Measurements from ENCODE around the gene ADH6.
"Not testable (repeated sequence)": the region's sequence is repeated elsewhere in the genome, so short reads cannot be mapped to it uniquely, and the experiment has no call there.

The ADH6 gene

GRCh38 chr4:99190336-99190735 lies 28.7 kb downstream of the ADH6 start:
- DNase-seq = no peak
- Histone ChIP-seq H3K27me3 (replicated peaks in 2 of 5; ENCODE audit: control insufficient read depth in 4 of 5, insufficient read depth in 5 of 5, low read length in 4 of 5) (no peaks in the 10 kb centered on the region), H3K9me3 (ENCODE audit: control extremely low read depth in 1 of 5, control insufficient read depth in 4 of 5, insufficient read depth in 2 of 5, low read depth in 1 of 5, low read length in 4 of 5) (peaks cover 0 to 14% (median 0%) of the 10 kb centered on the region in 5 experiments), H3K36me3 (ENCODE audit: control insufficient read depth in 4 of 4, insufficient read depth in 4 of 4, low read length in 3 of 4) (no peaks in the 10 kb centered on the region), H3K27ac (ENCODE audit: insufficient read depth in 1 of 2, low read depth in 1 of 2, low read length in 2 of 2, poor library complexity in 1 of 2, severe bottlenecking in 2 of 2) (no peak overlapping the region), H3K4me1 (ENCODE audit: control extremely low read depth in 1 of 4, control insufficient read depth in 4 of 4, insufficient read depth in 4 of 4, low read length in 3 of 4) (no peaks in the 10 kb centered on the region), H3K4me3 (ENCODE audit: control insufficient read depth in 1 of 7, extremely low read depth in 1 of 7, insufficient read depth in 4 of 7, low read depth in 2 of 7, low read length in 6 of 7) (no peak overlapping the region)
- CTCF ChIA-PET = no interaction called here
- POLR2A ChIA-PET = no interaction called here
- WGBS (ENCODE audit: insufficient coverage) = 40% methylated on average over 1 of the region's 5 CpGs

GRCh38 chr4:99189900-99190299 lies 29.1 kb downstream of the ADH6 start:
- CTCF ChIA-PET, POLR2A ChIA-PET: not testable (repeated sequence)

GRCh38 chr4:99186029-99186428 lies 33.0 kb downstream of the ADH6 start:
- ChIA-PET CTCF (interaction anchor here (0.6 kb wide), 1 partner anchor 26 kb away, joined by 3 read pairs; no protein-coding TSS in a partner anchor), POLR2A (no interaction called here)
- Histone ChIP-seq H3K4me3 (ENCODE audit: control insufficient read depth in 1 of 7, extremely low read depth in 1 of 7, insufficient read depth in 4 of 7, low read depth in 2 of 7, low read length in 6 of 7) (no peak overlapping the region), H3K27ac (ENCODE audit: insufficient read depth in 1 of 2, low read depth in 1 of 2, low read length in 2 of 2, poor library complexity in 1 of 2, severe bottlenecking in 2 of 2) (no peak overlapping the region), H3K36me3 (ENCODE audit: control insufficient read depth in 4 of 4, insufficient read depth in 4 of 4, low read length in 3 of 4) (no peaks in the 10 kb centered on the region), H3K4me1 (ENCODE audit: control extremely low read depth in 1 of 4, control insufficient read depth in 4 of 4, insufficient read depth in 4 of 4, low read length in 3 of 4) (no peaks in the 10 kb centered on the region), H3K9me3 (ENCODE audit: control extremely low read depth in 1 of 5, control insufficient read depth in 4 of 5, insufficient read depth in 2 of 5, low read depth in 1 of 5, low read length in 4 of 5) (peaks cover 0 to 13% (median 1%) of the 10 kb centered on the region in 5 experiments), H3K27me3 (replicated peaks in 2 of 5; ENCODE audit: control insufficient read depth in 4 of 5, insufficient read depth in 5 of 5, low read length in 4 of 5) (no peaks in the 10 kb centered on the region)
- whole genome bisulfite sequencing (ENCODE audit: insufficient coverage) = no CpG with 5 or more reads among the region's 1 CpG
- no peak for DNase-seq

More at GRCh38 chr4:99189900-99190299, 29.1 kb downstream of the ADH6 start:
- not testable (repeated sequence) for H3K4me1 ChIP-seq (ENCODE audit: control extremely low read depth in 1 of 4, control insufficient read depth in 4 of 4, insufficient read depth in 4 of 4, low read length in 3 of 4); H3K27ac ChIP-seq (ENCODE audit: insufficient read depth in 1 of 2, low read depth in 1 of 2, low read length in 2 of 2, poor library complexity in 1 of 2, severe bottlenecking in 2 of 2); H3K4me3 ChIP-seq (ENCODE audit: control insufficient read depth in 1 of 7, extremely low read depth in 1 of 7, insufficient read depth in 4 of 7, low read depth in 2 of 7, low read length in 6 of 7); DNase-seq; H3K27me3 ChIP-seq (replicated peaks in 2 of 5; ENCODE audit: control insufficient read depth in 4 of 5, insufficient read depth in 5 of 5, low read length in 4 of 5); H3K36me3 ChIP-seq (ENCODE audit: control insufficient read depth in 4 of 4, insufficient read depth in 4 of 4, low read length in 3 of 4)
- WGBS (ENCODE audit: insufficient coverage) = 100% methylated on average over 1 of the region's 3 CpGs
- peaks cover 0 to 12% (median 1%) of the 10 kb centered on the region in 5 experiments for H3K9me3 ChIP-seq (ENCODE audit: control extremely low read depth in 1 of 5, control insufficient read depth in 4 of 5, insufficient read depth in 2 of 5, low read depth in 1 of 5, low read length in 4 of 5)

- Histone ChIP-seq H3K27me3 (replicated peaks in 2 of 5; ENCODE audit: control insufficient read depth in 4 of 5, insufficient read depth in 5 of 5, low read length in 4 of 5) (no peaks in the 10 kb centered on the region), H3K27ac (ENCODE audit: insufficient read depth in 1 of 2, low read depth in 1 of 2, low read length in 2 of 2, poor library complexity in 1 of 2, severe bottlenecking in 2 of 2) (no peak overlapping the region), H3K9me3 (ENCODE audit: control extremely low read depth in 1 of 5, control insufficient read depth in 4 of 5, insufficient read depth in 2 of 5, low read depth in 1 of 5, low read length in 4 of 5) (peaks cover 0 to 13% (median 1%) of the 10 kb centered on the region in 5 experiments), H3K4me3 (ENCODE audit: control insufficient read depth in 1 of 7, extremely low read depth in 1 of 7, insufficient read depth in 4 of 7, low read depth in 2 of 7, low read length in 6 of 7) (no peak overlapping the region), H3K4me1 (ENCODE audit: control extremely low read depth in 1 of 4, control insufficient read depth in 4 of 4, insufficient read depth in 4 of 4, low read length in 3 of 4) (no peaks in the 10 kb centered on the region), H3K36me3 (ENCODE audit: control insufficient read depth in 4 of 4, insufficient read depth in 4 of 4, low read length in 3 of 4) (no peaks in the 10 kb centered on the region)
- ChIA-PET CTCF (no interaction called here), POLR2A (no interaction called here)
- no peak for DNase-seq
- no CpG with 5 or more reads among the region's 2 CpGs for WGBS (ENCODE audit: insufficient coverage)
Observed at GRCh38 chr4:99185581-99185980, 33.5 kb downstream of the ADH6 start.

GRCh38 chr4:99180382-99181070 lies 38.5 kb downstream of the ADH6 start:
- Histone ChIP-seq H3K36me3 (ENCODE audit: control insufficient read depth in 4 of 4, insufficient read depth in 4 of 4, low read length in 3 of 4) (peaks cover 0 to 2% (median 0%) of the 10 kb centered on the region in 4 experiments), H3K27me3 (replicated peaks in 2 of 5; ENCODE audit: control insufficient read depth in 4 of 5, insufficient read depth in 5 of 5, low read length in 4 of 5) (no peaks in the 10 kb centered on the region), H3K4me1 (ENCODE audit: control extremely low read depth in 1 of 4, control insufficient read depth in 4 of 4, insufficient read depth in 4 of 4, low read length in 3 of 4) (no peaks in the 10 kb centered on the region), H3K27ac (ENCODE audit: insufficient read depth in 1 of 2, low read depth in 1 of 2, low read length in 2 of 2, poor library complexity in 1 of 2, severe bottlenecking in 2 of 2) (no peak overlapping the region), H3K9me3 (ENCODE audit: control extremely low read depth in 1 of 5, control insufficient read depth in 4 of 5, insufficient read depth in 2 of 5, low read depth in 1 of 5, low read length in 4 of 5) (peaks cover 0 to 16% (median 0%) of the 10 kb centered on the region in 5 experiments), H3K4me3 (ENCODE audit: control insufficient read depth in 1 of 7, extremely low read depth in 1 of 7, insufficient read depth in 4 of 7, low read depth in 2 of 7, low read length in 6 of 7) (no peak overlapping the region)
- ChIA-PET POLR2A (no interaction called here), CTCF (no interaction called here)
- DNase-seq = no peak
- 100% methylated on average over 2 of the region's 2 CpGs for WGBS (ENCODE audit: insufficient coverage)

- DNase-seq = no peak
- Histone ChIP-seq H3K4me1 (ENCODE audit: control extremely low read depth in 1 of 4, control insufficient read depth in 4 of 4, insufficient read depth in 4 of 4, low read length in 3 of 4) (no peaks in the 10 kb centered on the region), H3K27me3 (replicated peaks in 2 of 5; ENCODE audit: control insufficient read depth in 4 of 5, insufficient read depth in 5 of 5, low read length in 4 of 5) (no peaks in the 10 kb centered on the region), H3K9me3 (ENCODE audit: control extremely low read depth in 1 of 5, control insufficient read depth in 4 of 5, insufficient read depth in 2 of 5, low read depth in 1 of 5, low read length in 4 of 5) (peaks cover 0 to 13% (median 0%) of the 10 kb centered on the region in 5 experiments), H3K4me3 (ENCODE audit: control insufficient read depth in 1 of 7, extremely low read depth in 1 of 7, insufficient read depth in 4 of 7, low read depth in 2 of 7, low read length in 6 of 7) (no peak overlapping the region), H3K36me3 (ENCODE audit: control insufficient read depth in 4 of 4, insufficient read depth in 4 of 4, low read length in 3 of 4) (peaks cover 0 to 2% (median 0%) of the 10 kb centered on the region in 4 experiments), H3K27ac (ENCODE audit: insufficient read depth in 1 of 2, low read depth in 1 of 2, low read length in 2 of 2, poor library complexity in 1 of 2, severe bottlenecking in 2 of 2) (no peak overlapping the region)
- whole genome bisulfite sequencing (ENCODE audit: insufficient coverage) = 100% methylated on average over 1 of the region's 1 CpG
- CTCF ChIA-PET = no interaction called here
- POLR2A ChIA-PET = no interaction called here
Observed at GRCh38 chr4:99179626-99180025, 39.4 kb downstream of the ADH6 start.

- Histone ChIP-seq H3K4me1 (ENCODE audit: control extremely low read depth in 1 of 4, control insufficient read depth in 4 of 4, insufficient read depth in 4 of 4, low read length in 3 of 4) (no peaks in the 10 kb centered on the region), H3K27ac (ENCODE audit: insufficient read depth in 1 of 2, low read depth in 1 of 2, low read length in 2 of 2, poor library complexity in 1 of 2, severe bottlenecking in 2 of 2) (no peak overlapping the region), H3K4me3 (ENCODE audit: control insufficient read depth in 1 of 7, extremely low read depth in 1 of 7, insufficient read depth in 4 of 7, low read depth in 2 of 7, low read length in 6 of 7) (no peak overlapping the region), H3K36me3 (ENCODE audit: control insufficient read depth in 4 of 4, insufficient read depth in 4 of 4, low read length in 3 of 4) (peaks cover 0 to 2% (median 0%) of the 10 kb centered on the region in 4 experiments), H3K9me3 (ENCODE audit: control extremely low read depth in 1 of 5, control insufficient read depth in 4 of 5, insufficient read depth in 2 of 5, low read depth in 1 of 5, low read length in 4 of 5) (peaks cover 0 to 10% (median 0%) of the 10 kb centered on the region in 5 experiments), H3K27me3 (replicated peaks in 2 of 5; ENCODE audit: control insufficient read depth in 4 of 5, insufficient read depth in 5 of 5, low read length in 4 of 5) (no peaks in the 10 kb centered on the region)
- no CpG with 5 or more reads among the region's 2 CpGs for WGBS (ENCODE audit: insufficient coverage)
- ChIA-PET POLR2A (no interaction called here), CTCF (no interaction called here)
- no peak for DNase-seq
Observed at GRCh38 chr4:99179178-99179577, 39.9 kb downstream of the ADH6 start.

Data from common myeloid progenitor, CD34-positive (primary cell).